Esophagus squamous epithelium (tissue), 5 donors: ENCODE measurements around the gene PPIL1. TPM values are rescaled to one million over a fixed set of nuclear protein-coding genes. Genes with fewer than 3 reads are reported as not detected.

Experiments
- DNase-seq: peaks from one replicate; lab custom pipeline; 2025; lab: John Stamatoyannopoulos, UW
- H3K27ac ChIP-seq, 4 donors: fragments of 200-600 bp; sonication (generic); one replicate each; pipeline ENCODE4 v1.5.1; 2016 to 2019; ENCODE audit warnings: mild to moderate bottlenecking in 1 of 4
- H3K27me3 ChIP-seq, 4 donors: fragments of 200-600 bp; sonication (generic); 1 replicate in 3 of 4; 2 replicates in 1 of 4; pipeline versions ENCODE4 v1.5.1 to v1.6.0; 2017 to 2021; ENCODE audit warnings: antibody characterized with exemption in 1 of 4
- H3K36me3 ChIP-seq, 3 donors: fragments of 200-600 bp; sonication (generic); one replicate each; pipeline ENCODE4 v1.5.1; 2016 to 2019
- H3K4me1 ChIP-seq, 3 donors: fragments of 200-600 bp; sonication (generic); one replicate each; pipeline ENCODE4 v1.5.1; 2017 to 2019
- H3K4me3 ChIP-seq, 4 donors: fragments of 200-600 bp; sonication (generic); 1 replicate in 3 of 4; 2 replicates in 1 of 4; pipeline ENCODE4 v1.5.1; 2016 to 2019; ENCODE audit warnings: mild to moderate bottlenecking in 2 of 4, moderate library complexity in 1 of 4
- H3K9me3 ChIP-seq, 3 donors: fragments of 200-600 bp; sonication (generic); one replicate each; pipeline ENCODE4 v1.5.1; 2016 to 2019
- CTCF ChIP-seq, 6 experiments: fragments of 450-650 bp in 4 of 6; fragments of 200-600 bp in 2 of 6; sonication (generic) in 2 of 6; IDR thresholded peaks; one replicate each; pipeline ENCODE4 v1.5.1; 2016 to 2019; ENCODE audit warnings: antibody characterized with exemption in 6 of 6, mild to moderate bottlenecking in 4 of 6, moderate library complexity in 4 of 6
- POLR2A ChIP-seq, 4 donors: fragments of 450-650 bp; IDR thresholded peaks; one replicate each; pipeline ENCODE4 v1.6.1; 2017; ENCODE audit warnings: antibody characterized with exemption in 4 of 4, mild to moderate bottlenecking in 4 of 4, moderate library complexity in 3 of 4
- WGBS, 2 donors: methylation state at CpG; one replicate each; pipeline ENCODE4 v1.1.5; 2018; 5-methylcytosine and 5-hydroxymethylcytosine counted together
- intact Hi-C: fragments of 100-400 bp; cut with DNase I; formaldehyde crosslinking; loops from one replicate; pipeline ENCODE4 v1.15.0; 2022
- total RNA-seq, 4 donors: library from RNA; depleted of rRNA; stranded (reverse); fragments of >200 nt; gene quantifications; one replicate each; pipeline ENCODE4 v1.1.0, GENCODE V29; 2016
- donor health status: DM: yes; HTN: yes; CAD: no.

The PPIL1 gene
- total RNA-seq, 4 donors from 2014 or later = 13.4 to 35.4 (median 28.7) TPM

GRCh38 chr6:36809941-36810803 lies 64.4 kb downstream of the PPIL1 start:
- TF ChIP-seq CTCF (IDR thresholded peaks at IDR 0.05) (no peak), POLR2A (IDR thresholded peaks at IDR 0.05) (no peak)

GRCh38 chr6:36809156-36809555 lies 65.4 kb downstream of the PPIL1 start:
- H3K9me3 ChIP-seq = no peaks in the 10 kb centered on the region

More at GRCh38 chr6:36809941-36810803, 64.4 kb downstream of the PPIL1 start:
- 59 to 68% methylated on average over 8 to 15 of the region's 16 CpGs for WGBS, 2 donors
- Histone ChIP-seq H3K4me3 (no peak overlapping the region), H3K27me3 (peaks cover 0 to 12% (median 0%) of the 10 kb centered on the region in 4 donors), H3K36me3 (no peaks in the 10 kb centered on the region), H3K4me1 (peaks cover 0 to 9% (median 0%) of the 10 kb centered on the region in 3 donors), H3K9me3 (no peaks in the 10 kb centered on the region), H3K27ac (no peak overlapping the region)
- no peak for DNase-seq
- intact Hi-C loops = no loop called here

GRCh38 chr6:36808634-36809033 lies 66.0 kb downstream of the PPIL1 start:
- Histone ChIP-seq H3K4me1 (peaks cover 0 to 9% (median 0%) of the 10 kb centered on the region in 3 donors), H3K9me3 (no peaks in the 10 kb centered on the region), H3K27ac (no peak overlapping the region), H3K4me3 (no peak overlapping the region), H3K36me3 (no peaks in the 10 kb centered on the region), H3K27me3 (peaks cover 0 to 16% (median 0%) of the 10 kb centered on the region in 4 donors)
- intact Hi-C loops = no loop called here
- no peak for DNase-seq
- WGBS, 2 donors = 93 to 98% methylated on average over 4 to 5 of the region's 5 CpGs
- TF ChIP-seq CTCF (IDR thresholded peaks at IDR 0.05) (no peak), POLR2A (IDR thresholded peaks at IDR 0.05) (no peak)

More at GRCh38 chr6:36809156-36809555, 65.4 kb downstream of the PPIL1 start:
- DNase-seq = no peak
- Histone ChIP-seq H3K27me3 (peaks cover 0 to 16% (median 0%) of the 10 kb centered on the region in 4 donors), H3K36me3 (no peaks in the 10 kb centered on the region), H3K27ac (no peak overlapping the region), H3K4me3 (no peak overlapping the region), H3K4me1 (peaks cover 0 to 9% (median 0%) of the 10 kb centered on the region in 3 donors)
- TF ChIP-seq CTCF (IDR thresholded peaks at IDR 0.05) (no peak), POLR2A (IDR thresholded peaks at IDR 0.05) (no peak)
- intact Hi-C loops = no loop called here
- WGBS, 2 donors = 82 to 84% methylated on average over 6 of the region's 6 CpGs

GRCh38 chr6:36807750-36808149 lies 66.9 kb downstream of the PPIL1 start:
- Histone ChIP-seq H3K9me3 (no peaks in the 10 kb centered on the region), H3K4me3 (no peak overlapping the region), H3K4me1 (peaks cover 0 to 9% (median 0%) of the 10 kb centered on the region in 3 donors), H3K27me3 (peaks cover 0 to 16% (median 0%) of the 10 kb centered on the region in 4 donors), H3K27ac (no peak overlapping the region), H3K36me3 (no peaks in the 10 kb centered on the region)
- DNase-seq = no peak
- intact Hi-C loops = no loop called here
- TF ChIP-seq CTCF (IDR thresholded peaks at IDR 0.05) = no peak
- no peak for TF ChIP-seq POLR2A (IDR thresholded peaks at IDR 0.05)
- 94 to 96% methylated on average over 7 of the region's 7 CpGs for WGBS, 2 donors

- intact Hi-C loops = no loop called here
- Histone ChIP-seq H3K36me3 (no peaks in the 10 kb centered on the region), H3K9me3 (no peaks in the 10 kb centered on the region), H3K27me3 (peaks cover 0 to 16% (median 0%) of the 10 kb centered on the region in 4 donors), H3K4me3 (no peak overlapping the region), H3K27ac (no peak overlapping the region), H3K4me1 (peaks cover 0 to 9% (median 0%) of the 10 kb centered on the region in 3 donors)
- TF ChIP-seq POLR2A (IDR thresholded peaks at IDR 0.05) = no peak
- no peak for TF ChIP-seq CTCF (IDR thresholded peaks at IDR 0.05)
- 57 to 81% methylated on average over 5 of the region's 5 CpGs for WGBS, 2 donors
- no peak for DNase-seq
Measured at GRCh38 chr6:36807143-36807542, 67.5 kb downstream of the PPIL1 start.
